ENCODE measurements around the gene AUP1. TPM values are rescaled to one million over a fixed set of nuclear protein-coding genes. Genes with fewer than 3 reads are reported as not detected.

Gene AUP1, protein sequence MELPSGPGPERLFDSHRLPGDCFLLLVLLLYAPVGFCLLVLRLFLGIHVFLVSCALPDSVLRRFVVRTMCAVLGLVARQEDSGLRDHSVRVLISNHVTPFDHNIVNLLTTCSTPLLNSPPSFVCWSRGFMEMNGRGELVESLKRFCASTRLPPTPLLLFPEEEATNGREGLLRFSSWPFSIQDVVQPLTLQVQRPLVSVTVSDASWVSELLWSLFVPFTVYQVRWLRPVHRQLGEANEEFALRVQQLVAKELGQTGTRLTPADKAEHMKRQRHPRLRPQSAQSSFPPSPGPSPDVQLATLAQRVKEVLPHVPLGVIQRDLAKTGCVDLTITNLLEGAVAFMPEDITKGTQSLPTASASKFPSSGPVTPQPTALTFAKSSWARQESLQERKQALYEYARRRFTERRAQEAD
- total RNA-seq: 100 to 1,000 TPM; 234 to 242 (median 237) TPM
- 127 TPM for total RNA-seq (2013)

DNA sequence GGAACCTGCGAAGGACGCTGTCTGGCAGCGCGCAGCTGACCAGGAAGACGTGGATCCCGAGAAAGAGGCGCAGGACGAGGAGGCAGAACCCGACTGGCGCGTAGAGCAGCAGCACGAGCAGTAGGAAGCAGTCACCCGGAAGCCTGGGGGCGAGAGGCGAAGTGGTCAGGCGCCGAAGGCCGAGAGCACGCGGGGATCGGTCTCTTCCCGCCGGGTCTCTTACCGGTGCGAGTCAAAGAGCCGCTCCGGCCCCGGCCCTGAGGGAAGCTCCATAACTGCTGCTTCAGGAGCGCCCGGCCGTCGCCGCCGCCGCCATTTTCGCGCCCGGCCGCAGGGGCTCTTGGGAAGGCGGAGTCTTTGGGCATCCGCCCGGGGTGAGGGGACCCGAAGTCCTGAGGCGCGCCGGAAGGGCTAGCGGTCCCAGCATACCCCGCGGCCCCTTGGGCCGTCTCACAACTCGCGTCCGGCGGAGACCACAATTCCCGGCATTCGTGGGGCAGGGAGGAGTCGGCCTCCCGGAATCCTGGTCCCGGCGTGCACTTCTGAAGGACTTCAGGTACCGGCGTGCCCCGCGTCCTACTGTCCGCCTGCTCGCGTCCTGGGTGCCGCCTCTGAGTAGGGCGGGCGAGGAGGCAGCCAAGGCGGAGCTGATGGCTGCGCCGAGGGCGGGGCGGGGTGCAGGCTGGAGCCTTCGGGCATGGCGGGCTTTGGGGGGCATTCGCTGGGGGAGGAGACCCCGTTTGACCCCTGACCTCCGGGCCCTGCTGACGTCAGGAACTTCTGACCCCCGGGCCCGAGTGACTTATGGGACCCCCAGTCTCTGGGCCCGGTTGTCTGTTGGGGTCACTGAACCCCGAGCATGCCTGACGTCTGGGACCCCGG is at the start of gene AUP1, which contains the start of gene HTRA2:
AUP1 (minus strand) TSS at position 350 of the 882 bp plus-strand sequence; CDS start at position 273, 77 bp downstream.
HTRA2 (plus strand) TSS at position 577 of the 882 bp plus-strand sequence; CDS start at position 651, 74 bp downstream.
- WGBS (ENCODE audit: insufficient coverage): under 1% methylated on average over 87 of the region's 87 CpGs
- no peaks in the 10 kb centered on the region for H3K27me3 ChIP-seq (ENCODE audit: control insufficient read depth, insufficient read depth, low read length)
- intact Hi-C loops (cut with micrococcal nuclease): loop anchor here (1.0 to 2.0 kb wide), 4 partner anchors 13 to 75 kb away; partner anchors contain the start of genes INO80B, PCGF1 and WBP1

DNA sequence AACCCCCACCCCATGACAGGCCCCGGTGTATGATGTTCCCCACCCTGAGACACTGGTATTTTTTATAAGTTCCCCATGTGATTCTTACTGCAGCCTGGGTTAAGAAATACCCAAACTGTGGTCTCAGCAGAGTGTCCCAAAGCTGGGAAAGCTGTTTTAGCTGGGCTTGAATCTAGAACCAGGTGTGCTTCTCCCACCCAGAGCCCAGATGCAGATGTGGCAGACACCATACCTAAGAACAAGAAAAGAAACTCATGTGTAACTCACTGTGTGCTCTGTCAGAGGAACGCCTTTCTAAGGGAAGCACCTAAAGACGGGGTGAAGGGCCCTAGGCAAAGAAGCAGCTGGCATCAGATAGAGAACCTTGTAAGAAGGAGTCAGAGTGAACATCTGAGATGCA is 48.9 kb upstream of the AUP1 start:
- no peak overlapping the region for H3K4me3 Mint-ChIP-seq
- no peaks in the 10 kb centered on the region for H3K36me3 Mint-ChIP-seq
- H3K4me1 ChIP-seq (ENCODE audit: control insufficient read depth, insufficient read depth, low read length): no peaks in the 10 kb centered on the region
- H3K4me3 ChIP-seq (ENCODE audit: low read length): no peak overlapping the region
- H3K27me3 Mint-ChIP-seq (ENCODE audit: low read depth in 2 of 2): peaks cover 10 to 16% of the 10 kb centered on the region in 2 donors
- no peaks in the 10 kb centered on the region for H3K9me3 Mint-ChIP-seq
- H3K36me3 ChIP-seq (ENCODE audit: control insufficient read depth, insufficient read depth, low read length): no peaks in the 10 kb centered on the region
- no peak overlapping the region for H3K27ac ChIP-seq (ENCODE audit: low read length)
- WGBS (ENCODE audit: insufficient coverage): 75% methylated on average over 3 of the region's 3 CpGs
- intact Hi-C loops (cut with micrococcal nuclease): no loop called here
- H3K4me1 Mint-ChIP-seq: peaks cover 13 to 15% of the 10 kb centered on the region in 2 donors
- H3K27ac Mint-ChIP-seq: no peak overlapping the region
- no peak for DNase-seq
- ATAC-seq: no peak
- H3K9me3 ChIP-seq (ENCODE audit: control insufficient read depth, insufficient read depth, low read length): no peaks in the 10 kb centered on the region
- no peaks in the 10 kb centered on the region for H3K27me3 ChIP-seq (ENCODE audit: control insufficient read depth, insufficient read depth, low read length)
- TF ChIP-seq, protein P1, sequence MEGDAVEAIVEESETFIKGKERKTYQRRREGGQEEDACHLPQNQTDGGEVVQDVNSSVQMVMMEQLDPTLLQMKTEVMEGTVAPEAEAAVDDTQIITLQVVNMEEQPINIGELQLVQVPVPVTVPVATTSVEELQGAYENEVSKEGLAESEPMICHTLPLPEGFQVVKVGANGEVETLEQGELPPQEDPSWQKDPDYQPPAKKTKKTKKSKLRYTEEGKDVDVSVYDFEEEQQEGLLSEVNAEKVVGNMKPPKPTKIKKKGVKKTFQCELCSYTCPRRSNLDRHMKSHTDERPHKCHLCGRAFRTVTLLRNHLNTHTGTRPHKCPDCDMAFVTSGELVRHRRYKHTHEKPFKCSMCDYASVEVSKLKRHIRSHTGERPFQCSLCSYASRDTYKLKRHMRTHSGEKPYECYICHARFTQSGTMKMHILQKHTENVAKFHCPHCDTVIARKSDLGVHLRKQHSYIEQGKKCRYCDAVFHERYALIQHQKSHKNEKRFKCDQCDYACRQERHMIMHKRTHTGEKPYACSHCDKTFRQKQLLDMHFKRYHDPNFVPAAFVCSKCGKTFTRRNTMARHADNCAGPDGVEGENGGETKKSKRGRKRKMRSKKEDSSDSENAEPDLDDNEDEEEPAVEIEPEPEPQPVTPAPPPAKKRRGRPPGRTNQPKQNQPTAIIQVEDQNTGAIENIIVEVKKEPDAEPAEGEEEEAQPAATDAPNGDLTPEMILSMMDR (IDR thresholded peaks at IDR 0.05): no peak

More for the DNA sequence above, at the start of gene AUP1, which contains the start of gene HTRA2:
- H3K4me3 ChIP-seq (ENCODE audit: low read length): peak within 1 kb of the TSS; percentile 92
- peak within 1 kb of the TSS; percentile 96 for H3K4me3 Mint-ChIP-seq
- no peaks in the 10 kb centered on the region for H3K27me3 Mint-ChIP-seq (ENCODE audit: low read depth in 2 of 2)
- ATAC-seq (peak; percentile 75 to 90 (median 77)), DNase-seq (peak; percentile 83 to 91)
- H3K9me3 Mint-ChIP-seq: no peaks in the 10 kb centered on the region
- H3K36me3 ChIP-seq (ENCODE audit: control insufficient read depth, insufficient read depth, low read length): peaks cover 40% of the 10 kb centered on the region
- no peaks in the 10 kb centered on the region for H3K9me3 ChIP-seq (ENCODE audit: control insufficient read depth, insufficient read depth, low read length)
- H3K27ac Mint-ChIP-seq: peak within 1 kb of the TSS; percentile 94 to 95
- peaks cover 32 to 44% of the 10 kb centered on the region in 2 donors for H3K4me1 Mint-ChIP-seq
- TF ChIP-seq, protein P1 (IDR thresholded peaks at IDR 0.05): no peak
- H3K27ac ChIP-seq (ENCODE audit: low read length): peak within 1 kb of the TSS; percentile 95
- H3K36me3 Mint-ChIP-seq: peaks cover 10% of the 10 kb centered on the region
- H3K4me1 ChIP-seq (ENCODE audit: control insufficient read depth, insufficient read depth, low read length): peaks cover 31% of the 10 kb centered on the region

DNA sequence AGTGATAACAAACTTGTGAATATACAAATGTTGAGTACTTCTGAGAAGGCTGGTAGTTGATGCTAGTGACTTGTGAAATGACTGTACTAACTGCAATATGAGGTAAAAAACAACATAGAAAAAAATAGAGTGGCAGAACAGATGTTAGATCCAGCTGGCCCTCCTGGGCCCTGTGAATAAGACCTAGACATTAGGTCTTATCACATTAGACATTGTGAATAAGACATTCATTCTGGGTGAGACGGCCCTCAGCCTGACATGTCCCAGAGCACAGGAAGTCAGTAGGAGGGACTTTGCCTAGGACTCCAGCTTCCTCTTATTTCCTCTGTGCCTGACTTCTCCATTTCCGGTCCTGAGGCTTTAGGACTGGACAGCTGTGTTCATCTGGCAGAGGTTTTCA is 47.9 kb upstream of the AUP1 start:
- no peak overlapping the region for H3K4me3 Mint-ChIP-seq
- no peak for DNase-seq
- no peaks in the 10 kb centered on the region for H3K36me3 ChIP-seq (ENCODE audit: control insufficient read depth, insufficient read depth, low read length)
- 19% methylated on average over 2 of the region's 2 CpGs for WGBS (ENCODE audit: insufficient coverage)
- H3K27me3 Mint-ChIP-seq (ENCODE audit: low read depth in 2 of 2): peaks cover 10 to 16% of the 10 kb centered on the region in 2 donors
- H3K27me3 ChIP-seq (ENCODE audit: control insufficient read depth, insufficient read depth, low read length): no peaks in the 10 kb centered on the region
- H3K27ac Mint-ChIP-seq: no peak overlapping the region
- peaks cover 13 to 15% of the 10 kb centered on the region in 2 donors for H3K4me1 Mint-ChIP-seq
- H3K9me3 Mint-ChIP-seq: no peaks in the 10 kb centered on the region
- no peak overlapping the region for H3K27ac ChIP-seq (ENCODE audit: low read length)
- intact Hi-C loops (cut with micrococcal nuclease): no loop called here
- no peaks in the 10 kb centered on the region for H3K9me3 ChIP-seq (ENCODE audit: control insufficient read depth, insufficient read depth, low read length)
- no peak for ATAC-seq
- no peaks in the 10 kb centered on the region for H3K4me1 ChIP-seq (ENCODE audit: control insufficient read depth, insufficient read depth, low read length)
- TF ChIP-seq, protein P1 (IDR thresholded peaks at IDR 0.05): no peak
- no peak overlapping the region for H3K4me3 ChIP-seq (ENCODE audit: low read length)
- no peaks in the 10 kb centered on the region for H3K36me3 Mint-ChIP-seq

Measured in natural killer cell (primary cell).